Activated naive CD8-positive, alpha-beta T cell treated with anti-CD3 and anti-CD28 coated beads for 36 hours (primary cell): Measurements from ENCODE around the gene OSBPL10. TPM values are rescaled to one million over a fixed set of nuclear protein-coding genes. Genes with fewer than 3 reads are reported as not detected.

Experiments
- DNase-seq: peaks from one replicate; pipeline ENCODE4 v3.0.0; 2021
- H3K27ac Mint-ChIP-seq: one replicate; pipeline ENCODE4 v1.8.0; 2022; ENCODE audit warnings: mild to moderate bottlenecking, moderate library complexity, mixed read lengths
- H3K27me3 Mint-ChIP-seq: one replicate; pipeline ENCODE4 v1.8.0; 2022; ENCODE audit warnings: mild to moderate bottlenecking, mixed read lengths
- H3K36me3 Mint-ChIP-seq: one replicate; pipeline ENCODE4 v1.8.0; 2021; ENCODE audit warnings: mild to moderate bottlenecking, mixed read lengths
- H3K4me1 Mint-ChIP-seq: one replicate; pipeline ENCODE4 v1.8.0; 2021; ENCODE audit warnings: mixed read lengths
- H3K4me3 Mint-ChIP-seq: one replicate; pipeline ENCODE4 v1.8.0; 2022; ENCODE audit warnings: mild to moderate bottlenecking, moderate library complexity, mixed read lengths
- H3K9me3 Mint-ChIP-seq: one replicate; pipeline ENCODE4 v1.8.0; 2022; ENCODE audit warnings: mixed read lengths
- total RNA-seq, 2 experiments: library from RNA; stranded (reverse); gene quantifications; one replicate each; pipeline ENCODE4 v1.2.3, GENCODE V29; 2021

OSBPL10 gene
- total RNA-seq, 2 experiments from 2014 or later, result 5.4 to 5.5 TPM

- no peak overlapping the region for H3K4me3 Mint-ChIP-seq
- peaks cover 2% of the 10 kb centered on the region for H3K9me3 Mint-ChIP-seq
- peaks cover 49% of the 10 kb centered on the region for H3K36me3 Mint-ChIP-seq
- peak overlapping the region; percentile 11 for H3K27ac Mint-ChIP-seq
- no peaks in the 10 kb centered on the region for H3K27me3 Mint-ChIP-seq
- peaks cover 39% of the 10 kb centered on the region for H3K4me1 Mint-ChIP-seq
- no peak for DNase-seq
These were observed 367.4 kb downstream of the OSBPL10 start for GRCh38 chr3:31613654-31614053.

DNA sequence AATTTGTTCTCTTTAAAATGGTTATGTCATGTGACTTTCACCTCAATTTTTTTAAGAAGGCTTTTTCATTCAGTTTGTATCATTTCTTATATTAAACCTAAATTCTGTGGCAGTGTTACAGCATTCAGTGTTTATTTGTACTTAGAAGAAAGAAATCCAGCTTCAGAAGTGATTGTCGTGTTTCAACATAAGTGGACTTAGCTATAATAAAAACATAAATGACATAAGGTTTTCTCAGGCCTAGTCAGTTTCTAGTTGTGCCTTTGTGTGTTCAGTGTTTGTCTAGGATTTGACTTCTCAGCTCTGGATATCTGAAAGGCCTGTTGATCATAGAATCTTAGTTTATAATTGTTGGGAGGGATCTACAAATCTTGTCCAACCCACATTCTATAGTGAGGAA lies 367.9 kb downstream of the OSBPL10 start:
- no peaks in the 10 kb centered on the region for H3K27me3 Mint-ChIP-seq
- no peak overlapping the region for H3K4me3 Mint-ChIP-seq
- H3K27ac Mint-ChIP-seq, result no peak overlapping the region
- peaks cover 2% of the 10 kb centered on the region for H3K9me3 Mint-ChIP-seq
- peaks cover 52% of the 10 kb centered on the region for H3K36me3 Mint-ChIP-seq
- peaks cover 44% of the 10 kb centered on the region for H3K4me1 Mint-ChIP-seq
- DNase-seq, result no peak

Other genes with a start within 250 kb of the OSBPL10 start
- under 1 TPM; 0.34 to 0.37 TPM for gene ZNF860, start 488 bp upstream of the OSBPL10 start, total RNA-seq
- gene GPD1L, start 125.4 kb upstream of the OSBPL10 start, total RNA-seq, result 10 to 100 TPM; 12.2 to 14.4 TPM